K562 (cell line): ENCODE results near the gene SYT14. TPM values are rescaled to one million over a fixed set of nuclear protein-coding genes. Genes with fewer than 3 reads are reported as not detected.

ENCODE experiments used
- ETV1 ChIP-seq: fragments of 450-650 bp; conservative IDR thresholded peaks from 2 replicates; pipeline ENCODE4 v1.6.1; 2016; ENCODE audit warnings: missing genetic modification characterization, control low read depth, low read depth, missing compliant biosample characterization
- FOXK1 ChIP-seq: sonication (generic); formaldehyde crosslinking; IDR thresholded peaks from 2 replicates; pipeline ENCODE4 v1.8.0; 2022; ENCODE audit warnings: missing genetic modification reagents, mild to moderate bottlenecking, borderline replicate concordance
- polyA plus RNA-seq, 8 experiments: library from polyadenylated mRNA; depleted of rRNA in 4 of 8; stranded (reverse) in 5 of 8; unstranded in 3 of 8; fragments of >200 nt; fragmentation: Nextera tagmentation in 2 of 8; fragmentation: Illumina TruSeq in 1 of 8; extraction: Ambion mirVana in 2 of 8; extraction: Trizol in 1 of 8; gene quantifications; 2 replicates each; pipeline versions ENCODE4 v1.2.1 to v1.2.3, GENCODE V29; 2011 to 2014; ENCODE audit warnings: inconsistent platforms in 1 of 8, missing spikeins in 1 of 8
- total RNA-seq, 7 experiments: library from RNA; depleted of rRNA in 6 of 7; stranded (reverse); fragments of >200 nt in 6 of 7; fragmentation: Illumina TruSeq in 2 of 7; extraction: Trizol in 2 of 7; gene quantifications; 2 replicates each; pipeline versions ENCODE4 v1.2.1 to v1.2.3, GENCODE V29; 2011 to 2021; ENCODE audit warnings: low replicate concordance in 1 of 7
- TF ChIP-seq, protein P1 (sequence below): sonication (generic); formaldehyde crosslinking; IDR thresholded peaks from 2 replicates; pipeline ENCODE4 v1.8.1; 2023; ENCODE audit warnings: mild to moderate bottlenecking, missing genetic modification reagents
- TF ChIP-seq, protein P2 (sequence below), 2 experiments: fragments of 450-650 bp; formaldehyde crosslinking in 1 of 2; IDR thresholded peaks; 2 replicates each; pipeline versions ENCODE4 v1.4.0 to v1.6.1; 2014 to 2020; ENCODE audit warnings: mild to moderate bottlenecking in 2 of 2, borderline replicate concordance in 1 of 2, low read depth in 1 of 2

SYT14 gene
- total and polyA plus RNA-seq, 9 of the 15 experiments (the other 6 are each of a cell fraction or from before 2014, with no cell fraction given): 0.01 to 0.04 TPM; not detected in 7

DNA sequence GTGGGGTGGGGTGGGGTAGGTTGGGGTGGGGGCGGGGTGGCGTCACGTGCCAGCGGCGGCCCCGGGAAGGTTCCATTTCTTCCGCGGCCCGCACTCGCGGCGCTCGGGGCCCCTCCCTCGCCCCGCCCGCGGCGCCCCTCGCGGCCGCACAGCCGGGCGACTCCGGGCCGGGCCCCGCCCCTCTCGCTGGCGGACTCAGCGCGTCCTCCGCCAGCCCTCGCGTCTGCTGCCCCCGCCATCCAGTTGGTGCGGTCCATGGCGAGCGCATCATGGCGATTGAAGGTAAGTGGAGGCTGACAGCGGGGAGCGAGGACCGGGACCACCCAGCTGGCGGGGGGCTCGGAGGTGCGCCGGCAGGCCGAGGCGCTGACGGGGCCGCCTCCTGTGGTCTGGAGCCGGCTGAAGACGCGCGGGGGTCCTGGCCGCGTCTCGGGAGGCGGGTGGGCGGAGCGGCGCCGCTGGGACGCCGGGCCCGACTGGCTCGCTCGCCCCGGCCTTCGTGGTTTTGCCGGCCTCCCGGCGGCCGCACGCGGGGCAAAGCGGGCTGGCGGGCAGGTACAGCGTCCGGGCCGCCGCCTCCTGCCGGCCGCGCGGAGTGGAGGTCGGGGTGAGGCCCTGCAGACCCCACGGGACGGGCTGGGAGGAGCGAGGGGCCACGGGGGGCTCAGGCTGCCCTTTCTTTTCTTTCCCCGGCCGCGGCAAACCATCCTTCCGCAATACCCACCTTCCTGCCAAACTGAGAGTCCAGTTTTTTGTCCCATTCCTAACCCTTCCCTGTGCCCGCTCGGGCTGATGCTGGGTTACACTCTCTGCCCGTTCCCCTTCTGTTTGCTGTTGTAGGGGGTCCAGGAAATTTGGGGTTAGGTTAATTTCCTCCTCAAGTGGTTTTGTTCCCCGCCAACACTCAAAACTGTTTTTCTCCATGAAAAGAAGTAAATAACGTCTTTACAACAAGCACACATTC is at the start of gene SYT14 (continued):
- TF ChIP-seq, protein P1, sequence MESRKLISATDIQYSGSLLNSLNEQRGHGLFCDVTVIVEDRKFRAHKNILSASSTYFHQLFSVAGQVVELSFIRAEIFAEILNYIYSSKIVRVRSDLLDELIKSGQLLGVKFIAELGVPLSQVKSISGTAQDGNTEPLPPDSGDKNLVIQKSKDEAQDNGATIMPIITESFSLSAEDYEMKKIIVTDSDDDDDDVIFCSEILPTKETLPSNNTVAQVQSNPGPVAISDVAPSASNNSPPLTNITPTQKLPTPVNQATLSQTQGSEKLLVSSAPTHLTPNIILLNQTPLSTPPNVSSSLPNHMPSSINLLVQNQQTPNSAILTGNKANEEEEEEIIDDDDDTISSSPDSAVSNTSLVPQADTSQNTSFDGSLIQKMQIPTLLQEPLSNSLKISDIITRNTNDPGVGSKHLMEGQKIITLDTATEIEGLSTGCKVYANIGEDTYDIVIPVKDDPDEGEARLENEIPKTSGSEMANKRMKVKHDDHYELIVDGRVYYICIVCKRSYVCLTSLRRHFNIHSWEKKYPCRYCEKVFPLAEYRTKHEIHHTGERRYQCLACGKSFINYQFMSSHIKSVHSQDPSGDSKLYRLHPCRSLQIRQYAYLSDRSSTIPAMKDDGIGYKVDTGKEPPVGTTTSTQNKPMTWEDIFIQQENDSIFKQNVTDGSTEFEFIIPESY (CRISPR knock-in tag): no peak; the same call in 1 of the 2 replicates
- TF ChIP-seq, protein P2, sequence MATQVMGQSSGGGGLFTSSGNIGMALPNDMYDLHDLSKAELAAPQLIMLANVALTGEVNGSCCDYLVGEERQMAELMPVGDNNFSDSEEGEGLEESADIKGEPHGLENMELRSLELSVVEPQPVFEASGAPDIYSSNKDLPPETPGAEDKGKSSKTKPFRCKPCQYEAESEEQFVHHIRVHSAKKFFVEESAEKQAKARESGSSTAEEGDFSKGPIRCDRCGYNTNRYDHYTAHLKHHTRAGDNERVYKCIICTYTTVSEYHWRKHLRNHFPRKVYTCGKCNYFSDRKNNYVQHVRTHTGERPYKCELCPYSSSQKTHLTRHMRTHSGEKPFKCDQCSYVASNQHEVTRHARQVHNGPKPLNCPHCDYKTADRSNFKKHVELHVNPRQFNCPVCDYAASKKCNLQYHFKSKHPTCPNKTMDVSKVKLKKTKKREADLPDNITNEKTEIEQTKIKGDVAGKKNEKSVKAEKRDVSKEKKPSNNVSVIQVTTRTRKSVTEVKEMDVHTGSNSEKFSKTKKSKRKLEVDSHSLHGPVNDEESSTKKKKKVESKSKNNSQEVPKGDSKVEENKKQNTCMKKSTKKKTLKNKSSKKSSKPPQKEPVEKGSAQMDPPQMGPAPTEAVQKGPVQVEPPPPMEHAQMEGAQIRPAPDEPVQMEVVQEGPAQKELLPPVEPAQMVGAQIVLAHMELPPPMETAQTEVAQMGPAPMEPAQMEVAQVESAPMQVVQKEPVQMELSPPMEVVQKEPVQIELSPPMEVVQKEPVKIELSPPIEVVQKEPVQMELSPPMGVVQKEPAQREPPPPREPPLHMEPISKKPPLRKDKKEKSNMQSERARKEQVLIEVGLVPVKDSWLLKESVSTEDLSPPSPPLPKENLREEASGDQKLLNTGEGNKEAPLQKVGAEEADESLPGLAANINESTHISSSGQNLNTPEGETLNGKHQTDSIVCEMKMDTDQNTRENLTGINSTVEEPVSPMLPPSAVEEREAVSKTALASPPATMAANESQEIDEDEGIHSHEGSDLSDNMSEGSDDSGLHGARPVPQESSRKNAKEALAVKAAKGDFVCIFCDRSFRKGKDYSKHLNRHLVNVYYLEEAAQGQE (IDR thresholded peaks at IDR 0.05; ENCODE audit: borderline replicate concordance): no peak
- TF ChIP-seq, protein P2 (CRISPR knock-in tag; IDR thresholded peaks at IDR 0.05; ENCODE audit: low read depth): no peak
- TF ChIP-seq FOXK1 (CRISPR knock-in tag): no peak
- no peak for TF ChIP-seq ETV1 (tag)
